ENCODE measurements around the gene EIF2B5. TPM values are rescaled to one million over a fixed set of nuclear protein-coding genes. Genes with fewer than 3 reads are reported as not detected.
A peak's percentile ranks its signal among the peaks of the same experiment; 100 is the strongest.
"Not testable (repeated sequence)": the region's sequence is repeated elsewhere in the genome, so short reads cannot be mapped to it uniquely, and the experiment has no call there.

EIF2B5 gene
- polyA plus RNA-seq, 4 donors = 42.7 to 57.6 (median 52.9) TPM

- DNase-seq (ENCODE audit: low read depth in 4 of 4, low spot score in 2 of 4) = no peak
Observed at GRCh38 chr3:184145111-184145524, 10.0 kb downstream of the EIF2B5 start.

GRCh38 chr3:184145751-184146270, 10.7 kb downstream of the EIF2B5 start:
- DNase-seq (ENCODE audit: low read depth in 4 of 4, low spot score in 2 of 4) = no peak

- DNase-seq (ENCODE audit: low read depth in 4 of 4, low spot score in 2 of 4) = no peak
Observed at GRCh38 chr3:184148076-184148475, 12.9 kb downstream of the EIF2B5 start.

DNA sequence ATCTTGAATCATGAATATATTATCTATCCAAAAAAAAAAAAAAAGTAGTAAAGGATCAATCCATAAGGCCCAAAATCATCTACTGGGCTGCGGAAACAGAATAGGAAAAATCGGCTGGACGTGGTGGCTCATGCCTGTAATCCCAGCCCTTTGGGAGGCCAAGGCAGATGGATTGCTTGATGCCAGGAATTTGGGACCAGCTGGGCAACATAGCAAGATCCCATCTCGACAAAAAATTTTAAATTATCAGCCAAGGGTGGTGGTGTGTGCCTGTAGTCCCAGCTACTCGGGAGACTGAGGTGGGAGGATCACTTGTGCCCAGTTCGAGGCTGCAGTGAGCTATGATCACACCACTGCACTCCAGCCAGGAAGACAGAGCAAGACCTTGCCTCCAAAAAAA, 14.0 kb downstream of the EIF2B5 start:
- no peak for DNase-seq (ENCODE audit: low read depth in 4 of 4, low spot score in 2 of 4)

DNA sequence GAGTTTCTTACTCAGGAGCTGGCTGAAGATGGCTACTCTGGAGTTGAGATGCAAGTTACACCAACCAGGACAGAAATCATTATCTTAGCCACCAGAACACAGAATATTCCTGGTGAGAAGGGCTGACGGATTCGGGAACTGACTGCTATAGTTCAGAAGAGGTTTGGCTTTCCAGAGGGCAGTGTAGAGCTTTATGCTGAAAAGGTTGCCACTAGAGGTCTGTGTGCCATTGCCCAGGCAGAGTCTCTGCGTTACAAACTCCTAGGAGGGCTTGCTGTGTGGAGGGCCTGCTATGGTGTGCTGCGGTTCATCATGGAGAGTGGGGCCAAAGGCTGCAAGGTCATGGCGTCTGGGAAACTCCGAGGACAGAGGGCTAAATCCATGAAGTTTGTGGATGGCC, 14.6 kb downstream of the EIF2B5 start:
- not testable (repeated sequence) for DNase-seq (ENCODE audit: low read depth in 4 of 4, low spot score in 2 of 4)

DNA sequence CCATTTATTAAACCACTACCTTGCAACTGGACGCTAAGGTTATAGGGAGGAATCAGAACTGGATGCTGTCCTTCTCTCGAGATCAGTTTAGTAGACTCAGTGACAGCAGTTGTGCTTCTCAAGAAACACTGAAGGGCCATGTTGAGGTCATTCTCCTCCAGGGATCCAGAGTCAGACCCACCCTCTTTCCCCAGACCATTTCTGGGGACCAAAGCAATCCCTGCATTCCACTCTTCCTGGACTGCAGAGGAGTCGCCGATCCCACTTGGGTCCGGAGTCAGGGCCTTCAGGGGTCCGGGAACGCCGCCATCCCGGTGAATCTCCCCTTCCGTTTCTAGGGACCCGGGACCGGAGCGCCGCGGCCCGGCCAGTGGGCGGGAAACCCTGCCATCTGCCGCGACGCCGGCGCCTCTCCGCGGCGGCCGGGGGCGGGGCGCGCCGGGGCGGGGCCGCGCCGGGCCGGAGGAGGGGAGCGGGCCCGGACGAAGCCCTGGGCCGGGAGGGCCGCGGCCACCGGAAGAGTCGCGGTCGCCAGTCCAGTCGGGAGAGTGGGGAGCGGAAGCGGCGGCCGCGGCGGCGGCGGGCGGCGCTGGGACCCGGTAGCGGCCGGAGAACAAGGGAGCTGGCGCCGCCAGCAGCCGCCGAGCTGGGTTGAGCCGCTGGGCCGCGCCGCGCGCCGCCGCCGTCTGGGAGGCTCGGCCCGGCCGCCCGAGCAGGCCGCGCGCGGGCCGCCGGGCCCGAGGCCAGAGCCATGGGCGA, 19.9 kb downstream of the EIF2B5 start, which contains the start of gene DVL3:
DVL3 (plus strand) TSS at position 493 of the 759 bp plus-strand sequence; CDS start at position 752, 259 bp downstream.
- DNase-seq (ENCODE audit: low read depth in 4 of 4, low spot score in 2 of 4) = no peak

GRCh38 chr3:184155644-184156521, 20.7 kb downstream of the EIF2B5 start:
- DNase-seq (ENCODE audit: low read depth in 4 of 4, low spot score in 2 of 4) = no peak

- peak in 1 of 4 donors; percentile 57 for DNase-seq (ENCODE audit: low read depth in 4 of 4, low spot score in 2 of 4)
Observed at GRCh38 chr3:184156522-184156955, 21.4 kb downstream of the EIF2B5 start.

DNA sequence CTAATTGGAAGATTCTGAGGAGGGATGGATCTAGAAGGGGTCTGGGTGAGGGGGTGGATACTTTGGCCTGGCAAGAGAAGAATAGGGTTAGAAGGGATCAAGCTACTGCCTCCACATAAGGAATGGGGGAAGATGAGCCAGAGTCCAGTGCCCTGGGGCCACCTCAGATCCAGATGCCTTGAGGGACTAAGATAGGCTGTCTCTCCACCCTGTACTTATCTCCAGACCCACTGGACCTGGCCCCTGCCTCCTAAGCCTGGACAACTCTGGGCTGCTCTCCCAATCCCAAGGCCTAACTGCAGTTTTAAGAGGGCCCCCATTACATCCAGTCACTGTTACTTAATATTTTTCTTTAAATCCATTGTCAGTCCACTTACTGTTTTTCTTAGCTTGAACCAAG, 22.0 kb downstream of the EIF2B5 start:
- no peak for DNase-seq (ENCODE audit: low read depth in 4 of 4, low spot score in 2 of 4)

DNA sequence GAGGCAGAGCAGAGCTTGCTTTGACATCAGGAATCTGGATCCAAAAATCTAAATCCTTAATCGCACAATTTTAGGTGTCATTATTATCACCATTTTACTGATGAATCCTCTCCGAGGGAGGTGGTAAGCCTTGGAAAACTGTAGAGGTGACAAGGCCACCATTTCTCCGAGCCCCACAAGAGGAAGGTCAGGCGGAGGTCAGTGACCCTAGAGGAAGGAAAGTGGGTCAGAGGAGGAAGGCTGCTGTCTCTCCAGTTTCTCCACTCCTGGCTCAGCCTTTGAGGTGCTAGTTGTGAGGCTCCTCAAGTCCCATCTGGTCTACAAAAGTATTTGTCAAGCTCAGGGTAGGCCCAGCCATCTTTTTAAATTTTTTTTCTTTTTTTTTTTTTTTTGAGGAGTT, 23.2 kb downstream of the EIF2B5 start:
- DNase-seq (ENCODE audit: low read depth in 4 of 4, low spot score in 2 of 4) = no peak

DNA sequence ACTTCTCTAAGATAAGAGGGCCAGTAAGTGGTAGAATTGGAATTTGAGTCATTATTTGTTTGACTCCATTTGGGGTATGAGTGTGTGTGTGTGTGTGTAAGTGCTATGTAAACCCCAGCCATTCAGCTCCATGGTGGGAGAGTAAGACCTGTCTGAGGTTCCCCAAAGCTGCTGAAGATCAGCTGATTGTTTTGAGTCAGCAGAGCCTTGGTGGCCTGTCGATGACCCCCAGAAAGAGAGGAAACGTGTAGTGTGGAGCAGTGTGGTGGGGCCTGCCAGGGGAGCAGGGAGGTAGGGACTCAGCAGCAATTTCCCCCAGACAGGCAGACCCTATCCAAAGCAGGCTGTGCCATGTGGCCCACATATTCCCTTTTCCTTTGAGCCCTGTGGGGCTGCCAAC, 25.3 kb downstream of the EIF2B5 start:
- no peak for DNase-seq (ENCODE audit: low read depth in 4 of 4, low spot score in 2 of 4)

- not testable (repeated sequence) for DNase-seq (ENCODE audit: low read depth in 4 of 4, low spot score in 2 of 4)
Observed at GRCh38 chr3:184162571-184163070, 27.5 kb downstream of the EIF2B5 start.

DNA sequence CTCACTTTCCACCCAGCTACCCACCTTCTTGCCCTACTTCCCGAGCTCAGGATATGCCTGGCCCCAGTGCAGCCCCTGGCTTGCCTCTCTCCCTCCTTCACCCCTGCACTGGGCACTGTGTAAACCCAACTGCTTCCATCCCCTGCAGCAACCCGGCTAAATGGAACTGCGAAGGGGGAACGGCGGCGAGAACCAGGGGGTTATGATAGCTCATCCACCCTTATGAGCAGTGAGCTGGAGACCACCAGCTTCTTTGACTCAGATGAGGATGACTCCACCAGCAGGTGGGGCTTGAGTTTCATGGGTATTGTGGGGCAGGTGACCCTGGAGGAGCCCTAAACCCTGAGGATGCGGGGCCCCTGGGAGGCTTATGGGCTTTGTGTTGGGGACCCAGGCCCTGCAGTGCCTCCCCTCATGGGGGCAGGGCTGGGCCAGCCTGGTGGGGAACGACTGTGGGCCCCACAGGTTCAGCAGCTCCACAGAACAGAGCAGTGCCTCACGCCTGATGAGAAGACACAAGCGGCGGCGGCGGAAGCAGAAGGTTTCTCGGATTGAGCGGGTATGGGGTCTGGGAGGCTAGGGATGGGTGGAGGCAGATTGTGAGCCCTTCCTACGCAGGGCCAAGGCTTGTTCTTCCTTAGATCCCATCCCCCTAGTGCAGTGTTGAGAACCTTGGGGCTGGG, 29.6 kb downstream of the EIF2B5 start:
- no peak for DNase-seq (ENCODE audit: low read depth in 4 of 4, low spot score in 2 of 4)

GRCh38 chr3:184165543-184165942, 30.4 kb downstream of the EIF2B5 start:
- no peak for DNase-seq (ENCODE audit: low read depth in 4 of 4, low spot score in 2 of 4)

GRCh38 chr3:184166671-184167070, 31.5 kb downstream of the EIF2B5 start:
- DNase-seq (ENCODE audit: low read depth in 4 of 4, low spot score in 2 of 4) = no peak

- DNase-seq (ENCODE audit: low read depth in 4 of 4, low spot score in 2 of 4) = no peak
Observed at GRCh38 chr3:184167786-184168185, 32.6 kb downstream of the EIF2B5 start.

GRCh38 chr3:184168363-184169120, 33.4 kb downstream of the EIF2B5 start:
- DNase-seq (ENCODE audit: low read depth in 4 of 4, low spot score in 2 of 4) = no peak

DNA sequence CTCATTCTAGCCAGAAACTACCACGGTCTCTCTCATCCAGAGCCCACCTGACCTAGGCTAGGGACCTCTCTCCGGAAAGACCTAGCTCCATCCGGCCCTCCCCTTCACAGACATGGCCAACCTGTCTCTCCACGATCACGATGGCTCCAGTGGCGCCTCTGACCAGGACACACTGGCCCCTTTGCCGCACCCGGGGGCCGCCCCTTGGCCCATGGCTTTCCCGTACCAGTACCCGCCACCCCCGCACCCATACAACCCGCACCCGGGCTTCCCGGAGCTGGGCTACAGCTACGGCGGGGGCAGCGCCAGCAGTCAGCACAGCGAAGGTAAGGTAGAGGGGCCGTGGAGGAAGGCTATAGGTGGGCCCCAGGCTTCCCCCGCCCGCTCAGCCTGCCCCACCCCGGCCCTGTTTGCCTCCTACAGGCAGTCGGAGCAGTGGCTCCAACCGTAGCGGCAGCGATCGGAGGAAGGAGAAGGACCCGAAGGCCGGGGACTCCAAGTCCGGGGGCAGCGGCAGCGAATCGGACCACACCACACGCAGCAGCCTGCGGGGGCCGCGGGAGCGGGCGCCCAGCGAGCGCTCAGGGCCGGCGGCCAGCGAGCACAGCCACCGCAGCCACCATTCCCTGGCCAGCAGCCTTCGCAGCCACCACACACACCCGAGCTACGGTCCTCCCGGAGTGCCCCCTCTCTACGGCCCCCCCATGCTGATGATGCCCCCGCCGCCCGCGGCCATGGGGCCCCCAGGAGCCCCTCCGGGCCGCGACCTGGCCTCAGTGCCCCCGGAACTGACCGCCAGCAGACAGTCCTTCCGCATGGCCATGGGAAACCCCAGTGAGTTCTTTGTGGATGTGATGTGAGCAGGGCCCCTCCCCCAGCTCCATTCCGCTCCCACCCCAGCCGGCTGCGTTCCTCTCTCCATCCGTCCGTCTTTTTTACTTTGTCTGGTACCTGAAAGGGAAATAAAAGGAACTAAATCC, 35.0 kb downstream of the EIF2B5 start:
- no peak for DNase-seq (ENCODE audit: low read depth in 4 of 4, low spot score in 2 of 4)

DNA sequence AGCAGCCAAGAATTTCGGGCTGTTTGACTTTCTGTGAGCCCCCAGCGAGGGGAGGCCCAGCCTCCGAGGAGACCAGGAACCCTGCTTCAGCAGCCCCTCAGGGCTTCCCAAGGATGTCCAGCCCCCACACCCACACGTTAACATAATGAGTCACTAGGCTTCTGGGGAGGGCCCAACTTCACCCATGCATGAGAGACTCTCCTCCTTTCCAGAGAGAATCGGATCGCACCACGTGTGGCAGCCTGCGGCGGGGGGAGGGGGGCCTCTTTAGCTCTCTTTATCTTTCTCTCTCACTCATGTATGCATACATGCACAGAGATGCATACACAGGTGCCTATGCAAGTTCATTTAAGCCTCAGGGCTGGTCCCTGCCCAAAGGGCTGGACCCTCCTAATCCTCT, 36.4 kb downstream of the EIF2B5 start:
- DNase-seq (ENCODE audit: low read depth in 4 of 4, low spot score in 2 of 4) = no peak

All from left renal cortex interstitium (tissue), 4 donors.